Stimulated activated CD4-positive, alpha-beta T cell treated with anti-CD3 and anti-CD28 coated beads, TNF-alpha, amount 100 ng/mL, for 24 hours (primary cell): ENCODE measurements around the gene SLC6A3.

Source experiments
- DNase-seq, 3 experiments: peaks; one replicate each; pipeline ENCODE4 v3.0.0-alpha.2; 2020; ENCODE audit warnings: low read depth in 3 of 3

The SLC6A3 gene

GRCh38 chr5:1388383-1388967, 56.8 kb downstream of the SLC6A3 start:
- DNase-seq, result no peak

- DNase-seq, result no peak
Observed at GRCh38 chr5:1387876-1388275, 57.4 kb downstream of the SLC6A3 start.

DNA sequence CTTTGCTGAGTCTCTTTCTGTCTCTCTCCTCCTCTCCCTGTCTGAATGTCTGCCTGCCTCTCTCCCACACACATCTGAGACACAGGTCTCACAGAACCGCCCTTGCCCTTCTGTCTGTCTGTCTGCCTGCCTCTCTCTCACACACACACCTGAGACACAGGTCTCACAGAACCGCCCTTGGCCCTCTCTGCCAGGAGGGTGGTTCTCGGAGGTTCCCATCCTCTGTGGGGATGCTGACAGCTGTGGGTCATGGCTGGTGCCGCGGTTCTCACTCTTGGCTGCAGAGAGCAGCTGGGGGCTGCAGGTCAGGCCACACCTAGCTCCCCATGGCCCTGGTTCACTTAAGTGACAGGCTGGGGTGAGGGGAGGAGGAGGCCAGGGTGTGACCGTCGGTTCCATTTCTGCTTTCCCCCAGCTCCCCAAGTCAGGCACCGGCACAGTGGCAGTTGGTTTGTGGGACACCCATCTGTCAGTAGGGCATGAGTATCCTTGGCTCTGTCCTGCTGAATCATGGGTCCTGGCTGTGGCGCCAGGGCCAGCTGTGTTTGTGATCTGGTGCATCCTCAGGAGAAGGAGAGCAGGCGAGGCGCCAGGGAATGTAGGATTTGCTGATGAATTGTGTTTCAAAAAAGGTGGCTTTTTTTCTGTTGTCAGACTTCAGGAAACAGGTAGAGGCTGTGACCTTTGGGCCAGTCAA, 58.0 kb downstream of the SLC6A3 start:
- DNase-seq, result no peak

GRCh38 chr5:1386274-1386717, 58.9 kb downstream of the SLC6A3 start:
- peak in 2 of 3 experiments; percentile 23 to 54 for DNase-seq

GRCh38 chr5:1385395-1386273, 59.6 kb downstream of the SLC6A3 start:
- peak; percentile 66 to 90 (median 68) for DNase-seq

GRCh38 chr5:1384521-1384920, 60.7 kb downstream of the SLC6A3 start:
- DNase-seq, result no peak

DNA sequence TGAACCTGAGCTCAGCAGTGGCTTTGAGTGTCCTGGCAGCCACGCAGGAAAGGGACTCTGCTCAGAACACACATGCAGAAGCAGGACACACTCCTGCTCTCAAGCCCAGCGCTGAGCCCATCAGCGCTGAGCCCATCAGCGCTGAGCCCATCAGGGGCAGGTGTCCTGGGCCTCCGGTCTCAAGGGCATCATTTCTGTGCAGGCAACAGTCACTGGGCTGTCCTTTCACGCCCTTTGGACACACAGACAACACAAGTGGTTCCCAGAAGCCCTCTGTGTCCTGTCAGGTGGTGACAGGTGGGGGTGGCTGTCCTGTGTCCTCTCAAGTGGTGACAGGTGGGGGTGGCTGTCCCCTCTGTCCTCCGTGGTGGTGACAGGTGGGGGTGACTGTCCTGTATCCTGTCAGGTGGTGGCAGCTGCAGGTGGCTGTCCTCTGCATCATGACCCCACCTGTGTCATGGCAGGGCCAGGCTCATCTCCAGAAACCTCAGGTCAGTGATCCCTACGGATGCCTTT, 61.3 kb downstream of the SLC6A3 start:
- no peak for DNase-seq

DNA sequence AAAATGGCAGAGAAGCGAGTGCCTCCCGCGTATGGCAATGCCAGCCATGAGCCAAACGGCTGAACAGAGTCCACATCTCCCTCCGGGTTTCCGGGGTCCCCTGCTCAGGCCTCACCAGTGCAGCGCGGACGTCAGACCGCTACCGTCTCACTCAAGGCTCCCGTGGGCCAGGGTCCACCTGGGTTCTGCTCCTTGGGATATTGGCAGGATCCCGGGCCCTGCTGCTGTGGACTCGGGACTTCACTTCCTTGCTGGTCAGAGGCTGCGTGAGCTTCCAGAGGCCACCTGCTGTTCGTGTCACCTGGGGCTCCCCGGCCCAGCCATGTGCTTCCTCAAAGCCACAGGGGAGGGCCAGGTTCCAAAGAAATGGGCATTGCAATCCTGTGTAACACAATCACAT, 61.9 kb downstream of the SLC6A3 start:
- no peak for DNase-seq

GRCh38 chr5:1382248-1382700, 63.0 kb downstream of the SLC6A3 start:
- DNase-seq, result no peak

DNA sequence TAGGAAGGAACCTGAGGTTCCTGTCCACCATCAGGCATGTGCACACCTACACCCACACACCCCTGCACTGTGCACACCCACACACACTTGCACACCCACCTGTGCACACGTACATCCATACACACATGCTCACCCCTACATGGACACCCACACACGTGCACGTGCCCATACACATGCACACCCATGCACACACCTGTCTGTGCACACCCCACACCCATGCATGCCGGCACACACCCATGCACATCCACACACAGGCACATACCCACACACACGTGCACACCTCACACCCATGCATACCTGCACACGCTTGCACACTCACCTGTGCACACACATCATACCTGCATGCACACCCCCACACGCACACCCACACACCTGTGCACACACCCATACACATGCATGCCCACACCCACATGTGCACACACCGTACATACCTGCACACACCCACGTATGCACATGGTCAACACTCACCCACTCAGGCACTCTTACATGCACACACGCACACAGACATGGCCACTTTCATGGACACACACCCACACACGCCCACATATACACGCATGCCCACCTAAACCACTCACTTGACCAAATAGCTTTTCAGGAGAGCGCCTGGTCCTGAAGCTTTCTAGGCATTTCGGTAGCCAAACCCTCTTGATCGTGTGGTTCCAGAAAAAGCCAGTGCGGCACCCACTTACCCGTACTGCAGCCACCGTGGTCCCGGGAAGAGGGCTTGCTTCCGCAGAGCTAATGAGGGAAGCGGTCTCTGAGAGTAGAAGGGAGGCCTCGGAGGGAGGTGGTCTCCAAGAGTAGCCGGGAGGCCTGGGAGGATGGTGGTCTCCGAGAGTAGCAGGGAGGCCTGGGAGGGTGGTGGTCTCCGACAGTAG, 63.6 kb downstream of the SLC6A3 start:
- no peak for DNase-seq

DNA sequence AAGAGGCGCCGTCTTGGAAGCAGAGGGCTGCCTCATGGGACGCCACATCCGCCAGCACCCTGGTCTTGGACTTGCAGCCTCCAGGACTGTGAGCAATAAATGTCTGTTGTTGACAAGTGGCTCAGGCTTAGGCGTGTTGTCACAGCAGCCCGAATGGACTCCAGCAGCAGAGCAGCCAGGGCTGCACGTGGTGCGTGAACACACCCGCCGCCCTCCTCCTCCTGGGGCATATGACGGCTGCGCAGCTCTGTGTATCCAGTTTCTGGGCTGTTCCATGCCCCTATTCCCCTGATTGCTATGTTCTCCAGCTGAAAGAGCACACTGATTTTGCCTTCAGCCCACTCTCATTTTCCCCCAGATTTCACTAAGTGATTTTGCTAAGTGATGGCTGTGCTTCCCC, 64.3 kb downstream of the SLC6A3 start:
- no peak for DNase-seq

DNA sequence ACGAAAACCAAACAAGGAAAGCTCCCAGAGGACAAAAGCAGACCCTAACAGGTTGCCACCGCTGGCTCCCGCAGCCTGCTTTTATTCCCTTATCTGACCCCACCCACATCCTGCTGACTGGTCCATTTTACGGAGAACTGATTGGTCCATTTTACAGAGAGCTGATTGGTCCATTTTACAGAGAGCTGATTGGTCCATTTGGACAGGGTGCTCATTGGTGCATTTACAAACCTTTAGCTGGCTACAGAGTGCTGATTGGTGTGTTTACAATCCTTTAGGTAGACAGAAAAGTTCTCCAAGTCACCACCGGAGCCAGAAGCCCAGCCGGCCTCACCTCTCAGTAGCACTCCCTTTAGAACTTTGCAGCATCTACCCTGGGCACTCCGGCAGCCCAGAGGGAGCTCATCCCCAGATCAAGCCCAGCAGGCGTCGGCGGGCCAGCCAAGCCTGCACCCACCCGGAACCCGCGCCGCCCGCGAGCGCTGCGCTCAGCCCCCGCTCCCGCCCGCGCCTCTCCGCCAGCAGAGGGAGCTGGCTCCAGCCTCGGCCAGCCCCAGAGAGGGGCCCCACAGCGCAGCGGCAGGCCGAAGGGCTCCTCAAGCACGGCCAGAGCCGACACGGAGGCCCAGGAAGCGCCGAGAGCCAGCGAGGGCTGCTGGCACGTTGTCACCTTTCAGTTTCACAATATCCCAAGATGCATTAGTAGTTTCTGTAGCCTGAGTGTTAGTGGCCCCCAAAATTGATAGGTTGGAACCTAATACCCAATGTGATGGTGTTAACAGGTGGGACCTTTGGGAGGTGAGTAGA, 65.0 kb downstream of the SLC6A3 start:
- peak; percentile 3 to 46 (median 14) for DNase-seq

DNA sequence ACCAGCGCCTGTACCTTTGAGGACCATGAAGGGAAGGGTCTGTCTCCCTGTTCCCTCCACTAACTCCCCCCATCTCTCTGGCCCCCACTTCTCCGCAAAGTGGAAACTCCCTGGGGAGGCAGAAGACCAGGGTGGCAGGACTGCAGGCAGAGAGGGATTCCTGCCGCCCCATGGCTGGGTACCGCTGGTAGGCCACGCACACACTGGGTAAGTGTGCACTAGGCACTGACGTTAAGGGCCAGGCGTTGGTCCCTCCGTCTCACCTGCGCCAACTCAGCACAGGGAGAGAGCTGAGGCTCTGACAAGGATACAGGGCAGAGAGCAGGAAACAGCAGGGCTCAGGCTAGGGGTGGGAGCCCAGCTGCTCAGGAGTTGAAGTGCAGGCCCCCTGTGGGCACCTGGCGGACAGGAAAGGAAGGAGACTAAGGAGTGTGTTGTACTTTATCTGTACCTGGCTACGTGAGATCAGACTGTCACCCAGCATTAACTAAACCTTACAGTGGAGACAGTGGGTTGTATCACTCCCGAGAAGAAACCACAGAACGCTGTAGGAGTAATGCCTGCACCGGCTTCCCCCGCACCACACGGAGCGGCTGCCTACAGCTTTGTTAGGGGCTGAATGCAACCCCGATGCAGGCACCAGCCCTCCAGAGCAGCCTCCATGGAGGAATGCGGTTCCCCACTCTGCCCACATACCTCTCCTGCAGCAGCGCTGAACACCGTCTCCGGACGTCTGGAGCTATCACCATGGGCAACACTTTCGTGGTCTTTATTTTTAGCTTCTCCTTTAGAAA, 66.2 kb downstream of the SLC6A3 start:
- no peak for DNase-seq

DNA sequence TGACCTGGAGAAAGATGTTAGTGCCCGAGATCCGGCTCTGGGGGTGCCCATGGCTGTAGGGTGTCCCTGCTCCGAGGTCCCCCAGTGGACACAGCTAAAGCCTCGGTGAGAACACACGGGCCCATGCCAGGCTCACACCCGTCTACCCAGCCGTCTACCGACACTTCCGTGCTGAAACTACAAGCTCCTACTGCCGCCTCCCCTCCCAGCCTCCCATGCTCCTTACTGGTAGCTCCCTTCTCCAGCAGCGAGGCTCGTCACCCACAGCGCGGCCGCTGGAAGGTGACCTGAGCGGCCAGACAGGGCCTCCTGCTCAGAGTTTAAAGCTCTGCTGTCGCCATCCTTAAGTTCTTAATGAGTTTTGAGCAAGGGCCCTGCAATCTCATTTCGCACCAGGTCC, 67.1 kb downstream of the SLC6A3 start:
- no peak for DNase-seq

GRCh38 chr5:1376981-1377380, 68.3 kb downstream of the SLC6A3 start:
- DNase-seq, result no peak

DNA sequence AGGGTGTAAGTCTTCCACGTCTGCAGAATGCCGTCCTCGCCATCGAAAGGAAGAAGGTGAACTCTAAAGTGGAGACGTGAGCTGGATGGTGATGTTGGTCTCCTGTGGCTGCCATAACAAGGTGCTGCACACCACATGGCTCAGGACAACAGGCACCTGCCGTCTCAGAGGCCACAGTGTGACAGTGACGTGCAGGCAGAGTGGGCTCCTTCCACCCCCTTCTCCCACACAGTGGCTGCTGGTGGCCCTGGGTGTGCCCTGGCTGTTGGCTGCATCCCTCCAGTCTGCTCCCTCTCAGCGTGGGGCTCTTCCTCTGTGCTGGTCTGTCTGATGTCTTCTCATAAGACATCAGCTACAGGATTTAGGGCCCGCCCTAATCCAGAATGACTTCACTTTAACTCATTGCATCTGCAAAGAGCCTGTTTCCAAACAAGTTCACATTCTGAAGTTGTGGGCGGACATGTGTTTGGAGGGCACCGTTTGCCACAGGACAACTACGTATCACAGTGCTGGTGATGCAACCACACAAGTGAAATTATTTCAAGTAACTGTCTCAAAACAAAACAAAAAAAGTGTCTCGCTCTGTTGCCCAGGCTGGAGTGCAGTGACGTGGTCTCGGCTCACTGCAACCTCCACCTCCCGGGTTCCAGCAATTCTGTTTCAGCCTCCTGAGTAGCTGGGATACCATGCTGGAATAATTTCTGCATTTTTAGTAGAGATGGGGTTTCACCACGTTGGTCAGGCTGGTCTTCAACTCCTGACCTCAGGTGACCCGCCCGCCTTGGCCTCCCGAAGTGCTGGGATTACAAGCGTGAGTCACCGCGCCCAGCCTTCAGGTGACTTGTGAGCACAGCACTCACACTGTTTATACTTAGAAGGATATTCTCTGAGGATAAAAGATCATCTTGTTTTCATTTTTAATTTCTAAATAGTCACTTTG, 69.1 kb downstream of the SLC6A3 start:
- no peak for DNase-seq

GRCh38 chr5:1374679-1375055, 70.6 kb downstream of the SLC6A3 start:
- no peak for DNase-seq

- DNase-seq, result no peak
Observed at GRCh38 chr5:1374030-1374678, 71.1 kb downstream of the SLC6A3 start.
